NCI-H460 (cell line): Measurements from ENCODE around the gene FRMPD4. TPM values are rescaled to one million over a fixed set of nuclear protein-coding genes. Genes with fewer than 3 reads are reported as not detected.

ENCODE experiments used
- DNase-seq: peaks from one replicate; pipeline ENCODE4 v3.0.0-alpha.2; 2016; ENCODE audit warnings: low read depth; ENCODE audit errors: extremely low read depth
- total RNA-seq: library from RNA; depleted of rRNA; stranded (reverse); fragments of >200 nt; shearing (Covaris generic); gene quantifications from 2 replicates; pipeline ENCODE4 v1.2.3, GENCODE V29; 2014

The FRMPD4 gene
- total RNA-seq, 1 experiment from 2014 or later: 0.15 TPM

DNA sequence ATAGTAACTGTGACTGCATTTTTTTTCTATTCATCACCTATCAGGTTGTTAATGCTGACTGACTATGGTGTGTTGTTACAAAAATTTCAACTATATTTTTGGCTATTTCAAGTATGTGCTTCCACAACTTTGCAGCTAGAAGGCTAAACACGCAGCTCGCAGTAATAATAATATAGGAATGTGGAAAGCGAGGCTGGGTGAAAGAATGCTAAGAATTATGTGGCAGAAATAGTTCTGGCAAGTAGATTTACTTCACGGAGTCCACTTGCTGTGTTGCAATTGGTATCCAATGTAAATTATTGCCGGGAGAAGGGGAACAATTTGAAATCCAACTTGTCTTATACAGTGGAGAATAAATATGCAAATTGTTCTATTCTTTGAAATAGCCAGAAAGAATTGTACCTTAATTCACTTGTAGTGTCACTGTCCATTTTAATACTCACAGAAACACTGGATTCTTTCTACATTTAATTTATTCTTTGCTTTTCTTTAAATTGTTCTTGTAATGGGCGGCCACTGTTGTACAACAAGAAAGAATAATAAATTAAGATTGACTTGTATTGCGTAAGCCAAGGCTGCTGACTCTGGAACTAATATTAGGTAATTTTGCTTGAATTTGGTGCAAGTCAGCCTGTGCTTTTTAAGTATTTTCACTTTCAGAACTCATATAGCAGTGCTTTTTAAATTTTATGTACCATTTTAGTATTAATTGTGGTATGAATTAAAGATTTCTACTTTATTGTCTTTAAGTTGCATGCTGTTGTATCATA, 154.9 kb downstream of the FRMPD4 start:
- no peak for DNase-seq

DNA sequence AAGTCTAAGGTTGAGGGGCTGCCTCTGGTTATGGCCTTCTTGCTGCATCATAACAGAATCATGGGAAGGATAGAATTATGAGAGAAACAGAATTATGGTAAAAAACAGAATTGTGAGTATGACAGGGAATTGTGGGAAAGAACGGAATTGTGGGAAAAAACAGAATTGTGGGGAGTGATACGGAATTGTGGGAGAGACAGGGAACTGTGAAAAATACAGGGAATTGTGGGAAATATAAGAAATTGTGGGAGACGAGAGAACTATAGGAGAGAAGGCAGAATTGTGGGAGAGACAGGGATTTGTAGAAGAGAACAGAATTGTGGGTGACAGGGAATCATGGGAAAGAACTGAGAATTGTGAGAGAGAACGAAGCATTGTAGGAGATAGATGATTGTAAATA, 159.1 kb downstream of the FRMPD4 start:
- no peak for DNase-seq

DNA sequence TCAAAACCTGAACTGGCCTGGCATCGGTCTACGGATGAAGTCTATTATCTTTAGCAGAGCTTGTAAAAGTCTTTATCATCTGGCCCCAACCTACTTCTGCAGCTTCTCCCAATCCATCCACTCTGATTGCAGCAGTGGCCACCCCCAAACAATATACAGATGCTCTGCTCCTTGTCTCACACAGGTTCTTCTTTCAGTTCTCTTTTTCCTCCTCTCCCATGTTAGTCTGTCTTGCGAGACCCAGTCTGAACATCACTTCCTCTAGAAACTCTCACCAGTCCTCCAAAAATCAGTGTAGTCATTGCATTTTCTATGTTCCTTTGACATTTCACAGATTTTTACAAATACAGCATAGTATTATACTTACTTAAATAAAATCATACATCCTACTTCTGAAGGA, 163.0 kb downstream of the FRMPD4 start:
- no peak for DNase-seq

DNA sequence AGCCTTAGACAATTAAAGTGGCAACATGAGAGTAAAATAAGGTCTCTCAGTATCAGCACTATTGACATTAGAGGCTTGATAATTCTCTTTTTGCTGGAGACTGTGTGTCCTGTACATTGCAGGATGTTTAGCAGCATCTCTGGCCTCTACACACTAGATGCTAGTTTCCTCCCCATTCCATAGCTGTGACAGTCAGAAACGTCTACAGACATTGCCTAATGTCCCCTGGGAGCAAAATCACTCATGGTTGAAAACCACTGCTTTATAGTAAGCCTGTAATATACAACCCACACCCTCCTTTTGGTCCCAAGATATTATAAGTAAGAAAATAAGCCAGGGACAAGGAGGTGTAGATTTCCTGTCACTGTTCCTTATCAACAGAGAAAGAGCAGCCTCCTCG, 166.0 kb downstream of the FRMPD4 start:
- DNase-seq: peak; percentile 16

DNA sequence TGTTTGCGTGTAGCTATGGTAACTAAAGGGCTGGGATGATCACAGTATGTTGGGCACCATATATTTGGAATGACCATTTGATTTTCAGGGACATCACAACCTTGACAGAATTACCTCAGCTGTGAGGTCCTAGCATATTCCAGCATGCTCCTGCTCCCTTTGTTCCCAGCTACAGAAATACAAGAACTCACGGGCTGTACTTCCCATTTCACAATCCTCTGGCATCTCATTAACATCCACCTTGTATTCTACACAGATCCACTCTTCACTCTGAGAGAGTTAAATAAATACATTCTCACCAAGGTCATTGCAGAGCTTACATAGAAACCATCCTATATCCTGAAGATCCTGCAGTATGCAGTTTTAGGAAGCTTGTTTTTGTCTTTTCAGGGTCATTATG, 169.7 kb downstream of the FRMPD4 start:
- no peak for DNase-seq

DNA sequence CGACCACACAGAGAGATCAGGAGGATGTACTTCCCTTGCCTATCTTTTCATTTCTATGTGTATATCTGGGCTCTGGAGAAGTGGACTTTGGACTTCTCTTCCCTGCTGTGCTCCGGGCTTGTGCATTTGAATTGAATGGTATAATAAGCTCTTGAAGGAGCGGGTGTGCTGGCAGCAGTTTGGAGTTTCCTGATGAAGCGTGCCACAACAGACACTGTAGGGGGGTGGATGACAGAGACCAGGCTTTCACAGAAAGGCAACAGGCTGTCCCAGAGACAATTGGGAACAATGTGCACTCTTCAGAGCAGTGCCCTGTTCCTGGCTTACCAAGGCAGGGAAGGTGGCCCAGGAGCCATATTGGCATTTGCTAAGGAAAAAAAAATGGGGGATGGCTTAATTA, 170.1 kb downstream of the FRMPD4 start:
- DNase-seq: no peak

DNA sequence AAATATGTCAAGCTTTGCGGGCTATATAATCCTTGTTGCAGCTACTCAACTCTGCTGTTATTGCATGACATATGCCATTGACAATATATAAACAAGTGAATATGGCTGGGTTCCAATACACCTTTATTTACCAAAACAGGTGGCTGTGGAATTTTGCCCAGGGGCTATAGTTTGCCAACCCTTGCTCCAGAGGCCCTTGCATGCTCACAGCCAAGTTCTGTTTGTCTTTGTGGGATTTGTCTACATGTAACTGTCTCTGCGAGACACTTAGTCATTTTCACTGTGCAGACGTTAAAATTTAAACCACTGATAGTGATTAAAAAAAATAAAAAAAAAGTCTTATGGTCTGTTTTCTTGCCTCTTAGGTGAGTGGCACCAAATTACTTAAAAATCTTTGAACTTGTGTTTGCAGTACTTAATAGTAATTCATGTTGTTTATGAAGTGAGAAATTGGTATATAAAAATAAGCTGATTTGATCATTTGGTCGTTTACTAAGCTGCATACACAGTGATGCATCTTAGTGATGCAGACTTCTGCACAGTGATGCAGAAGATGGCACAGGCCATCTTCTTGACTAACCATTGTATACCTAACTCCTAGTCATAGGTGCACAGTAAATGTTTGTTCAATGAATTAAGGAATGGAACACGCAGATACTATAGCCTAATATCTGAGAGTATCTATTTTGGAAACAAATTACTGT, 170.9 kb downstream of the FRMPD4 start:
- no peak for DNase-seq

DNA sequence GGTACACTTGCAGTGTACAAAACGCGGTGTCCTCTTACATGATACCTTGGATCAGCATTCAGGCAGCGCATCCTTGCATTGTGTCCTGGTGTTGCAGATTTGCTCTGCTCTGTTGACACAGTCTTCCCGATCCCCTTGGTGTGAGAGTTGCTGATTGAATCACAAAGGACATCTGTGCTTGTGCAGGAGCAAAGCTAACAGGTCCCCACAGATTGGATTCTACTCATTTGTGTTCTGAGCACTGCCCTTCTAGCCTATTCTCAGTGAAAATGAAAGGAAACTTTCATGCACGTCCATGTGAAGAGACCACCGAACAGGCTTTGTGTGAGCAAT, 171.4 kb downstream of the FRMPD4 start:
- no peak for DNase-seq

DNA sequence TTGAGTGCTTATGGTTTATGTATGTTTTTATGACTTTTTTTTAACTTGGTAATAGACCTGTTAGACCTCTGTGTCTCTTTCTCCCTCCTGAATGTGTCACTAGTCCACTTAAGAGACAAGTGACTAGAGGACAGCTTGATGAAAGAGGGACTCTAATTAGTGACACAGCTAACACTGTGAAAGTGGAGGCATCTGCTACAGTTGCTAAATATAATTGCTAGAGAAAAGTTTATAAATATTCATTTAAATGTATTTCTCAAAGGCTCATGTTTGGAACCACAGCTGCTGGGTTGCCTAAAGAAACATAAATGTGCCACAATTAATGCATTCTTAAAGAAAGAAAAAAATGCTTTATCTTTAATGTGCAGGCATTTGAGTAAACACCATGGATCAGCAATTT, 176.4 kb downstream of the FRMPD4 start:
- DNase-seq: no peak

DNA sequence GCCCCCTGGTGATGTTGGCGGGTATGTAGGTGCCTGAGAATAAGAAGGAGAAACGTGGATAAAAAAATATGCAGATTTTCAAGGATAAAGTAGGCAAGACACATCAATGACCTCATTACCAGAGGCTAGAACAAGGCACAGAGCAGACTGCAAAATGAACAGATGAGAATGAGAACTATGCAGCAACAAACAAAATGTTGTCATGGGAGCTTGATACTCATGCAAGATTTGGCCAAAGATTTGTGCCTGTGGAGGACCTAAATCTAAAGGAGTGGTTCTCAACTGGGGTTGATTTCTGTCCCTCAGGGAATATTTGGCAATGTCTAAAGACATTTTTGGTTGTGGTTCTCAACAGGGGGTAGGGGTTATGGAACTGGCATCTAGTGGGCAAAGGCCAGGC, 177.3 kb downstream of the FRMPD4 start:
- no peak for DNase-seq

DNA sequence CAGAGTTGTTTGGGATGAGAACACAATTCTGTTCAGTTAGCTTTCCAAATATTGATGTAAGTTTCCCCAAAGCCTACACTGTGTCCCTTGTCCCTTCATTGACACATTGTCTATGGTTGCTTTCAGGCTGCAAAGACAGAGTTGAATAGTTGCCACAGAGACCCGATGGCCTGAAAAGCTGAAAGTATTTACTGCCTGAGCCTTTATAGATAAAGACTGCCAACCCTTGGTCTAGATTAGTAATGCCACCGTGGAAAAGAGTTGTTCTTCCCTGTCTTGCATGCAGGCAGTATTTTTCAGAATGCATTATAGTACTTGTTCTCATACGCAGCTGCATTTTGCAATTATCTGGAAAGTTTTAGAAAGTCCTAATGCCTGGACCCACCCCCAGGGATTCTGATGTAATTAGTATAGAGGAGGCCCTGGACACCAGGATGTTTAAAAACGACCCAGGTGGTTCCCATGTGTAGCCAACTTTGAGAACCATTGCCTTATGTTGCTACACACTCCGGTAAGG, 180.8 kb downstream of the FRMPD4 start:
- no peak for DNase-seq

DNA sequence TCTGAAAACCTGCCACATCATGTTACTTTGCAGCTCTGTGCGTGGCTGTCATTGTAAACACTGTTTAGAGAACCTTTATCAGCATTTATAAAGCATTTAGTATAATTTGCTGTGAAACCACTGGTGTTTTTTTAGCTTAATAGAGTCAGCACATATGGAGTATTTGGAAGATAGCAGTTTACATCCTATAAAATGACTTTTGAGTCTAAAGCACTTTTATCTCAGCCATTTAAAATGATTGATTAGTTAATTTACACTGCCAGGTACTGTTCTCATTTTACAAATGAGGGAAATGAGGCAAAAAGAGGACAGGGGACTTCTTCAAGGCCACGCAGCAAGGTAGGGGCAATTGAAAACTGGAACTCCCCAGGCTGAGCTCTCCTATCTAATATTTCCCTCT, 181.7 kb downstream of the FRMPD4 start:
- no peak for DNase-seq

DNA sequence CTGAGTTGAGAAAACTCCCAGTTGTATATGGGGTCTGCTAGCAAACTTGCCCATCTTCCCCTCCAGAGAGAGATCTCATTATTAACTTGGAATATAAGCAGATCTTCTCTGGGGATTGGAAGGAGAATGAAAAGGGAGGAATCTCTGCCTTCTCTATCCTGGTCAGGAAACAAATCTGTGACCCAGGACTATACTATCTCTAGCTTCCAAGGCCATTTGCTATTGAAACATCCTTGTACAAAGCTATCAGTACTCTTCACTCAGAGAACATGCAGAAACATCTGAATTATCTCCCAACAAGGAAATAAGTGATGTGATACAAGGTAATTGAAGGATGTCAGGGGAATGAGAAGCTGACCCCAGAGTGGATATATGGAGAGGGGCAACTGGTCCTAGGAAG, 183.8 kb downstream of the FRMPD4 start:
- no peak for DNase-seq

DNA sequence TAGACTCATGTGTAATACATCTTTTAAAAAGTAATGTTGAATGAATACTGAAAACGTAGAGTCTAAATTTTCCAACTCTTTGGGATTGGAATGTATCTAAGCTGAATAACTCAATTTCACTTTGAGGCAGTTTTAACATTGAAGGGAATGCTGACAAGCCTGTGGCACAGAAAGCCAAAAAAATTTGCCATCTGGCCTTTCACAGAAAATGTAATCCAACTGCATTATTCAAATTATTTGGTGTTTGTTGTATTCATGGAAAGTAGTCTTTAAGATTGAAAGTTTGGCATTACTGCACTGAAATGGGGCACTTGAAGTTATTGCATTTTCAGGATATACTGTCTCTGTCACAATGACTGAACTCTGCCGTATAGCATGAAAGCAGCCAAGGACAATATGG, 186.9 kb downstream of the FRMPD4 start:
- no peak for DNase-seq

DNA sequence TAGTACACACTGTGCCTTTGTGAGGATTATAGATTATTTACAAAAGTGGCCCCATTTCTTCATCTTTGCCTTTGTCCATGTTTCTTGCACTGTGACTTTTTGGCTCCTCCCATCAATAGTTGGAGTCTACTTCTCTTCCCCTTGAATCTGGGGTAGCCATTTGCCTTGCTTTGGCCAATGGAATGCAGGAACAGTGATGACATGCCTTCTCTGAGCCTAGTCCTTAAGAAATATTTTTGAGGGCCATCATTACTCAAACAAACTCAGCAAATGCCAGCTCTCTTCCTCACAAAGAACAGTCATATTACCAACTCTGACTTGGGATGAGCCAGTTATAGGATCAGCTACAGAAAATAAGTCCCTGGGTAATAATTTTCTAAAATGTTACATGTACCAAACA, 189.6 kb downstream of the FRMPD4 start:
- no peak for DNase-seq

DNA sequence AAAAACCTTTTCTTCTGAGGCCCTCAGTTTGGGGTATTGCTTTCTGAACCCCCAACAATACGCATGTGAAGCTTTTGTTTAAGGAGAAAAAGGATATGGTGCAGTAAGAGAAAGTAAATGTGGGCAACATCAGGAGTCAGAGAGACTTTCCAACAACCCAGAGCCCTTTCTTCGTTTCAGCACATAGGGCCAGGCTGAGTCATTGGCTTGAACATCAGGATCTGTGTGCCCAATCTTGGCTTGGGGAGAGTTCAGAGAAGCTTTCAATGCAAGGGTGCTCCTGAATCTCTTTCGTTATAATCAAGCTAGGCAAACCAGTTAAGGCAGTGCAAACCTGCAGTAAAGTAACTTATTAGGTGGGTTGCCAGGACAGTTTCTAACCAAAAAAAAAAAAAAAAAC, 191.2 kb downstream of the FRMPD4 start:
- no peak for DNase-seq

DNA sequence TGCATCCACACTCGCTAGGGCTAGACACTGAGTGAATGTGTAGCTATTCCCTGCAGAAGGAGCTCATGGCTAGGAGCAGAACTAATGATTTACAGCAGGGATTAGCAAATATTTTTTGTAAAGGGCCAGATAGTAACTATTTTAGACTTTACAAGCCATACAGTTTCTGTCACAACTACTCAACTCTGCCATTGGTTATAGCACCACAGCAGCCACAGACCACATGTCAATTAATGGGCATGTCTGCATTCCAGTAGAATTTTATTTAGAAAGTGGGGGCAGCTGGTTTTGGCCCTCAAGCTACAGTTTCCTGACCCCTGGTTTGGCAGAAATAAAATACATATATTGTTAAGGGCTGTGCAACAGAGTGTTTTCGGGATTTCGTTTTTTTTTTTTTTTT, 192.6 kb downstream of the FRMPD4 start:
- DNase-seq: no peak

DNA sequence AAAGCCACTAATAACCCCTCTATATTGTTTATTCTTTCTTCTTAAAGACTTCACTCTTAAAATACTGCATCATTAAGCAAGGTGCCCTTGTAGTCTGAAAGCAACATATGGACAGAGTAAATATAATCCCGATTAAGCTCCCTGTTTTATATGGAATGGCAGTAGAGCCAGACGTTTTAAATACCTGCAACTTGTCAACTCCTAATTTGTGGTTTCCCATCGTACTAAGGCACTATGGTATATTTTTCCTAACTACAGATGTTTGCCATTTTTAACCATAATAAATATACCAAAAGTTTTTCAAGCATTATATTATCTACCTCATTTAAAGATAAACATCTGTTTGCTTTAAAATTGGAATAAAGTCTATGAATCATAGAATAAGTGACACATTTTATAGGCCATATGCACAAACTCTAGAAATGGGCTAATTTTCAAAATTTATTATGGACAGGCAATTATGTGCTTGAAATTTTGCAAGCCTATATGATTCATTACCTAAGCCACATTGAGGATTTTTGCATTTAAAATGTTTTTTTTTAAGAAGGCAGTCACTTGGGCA, 194.6 kb downstream of the FRMPD4 start:
- DNase-seq: no peak

DNA sequence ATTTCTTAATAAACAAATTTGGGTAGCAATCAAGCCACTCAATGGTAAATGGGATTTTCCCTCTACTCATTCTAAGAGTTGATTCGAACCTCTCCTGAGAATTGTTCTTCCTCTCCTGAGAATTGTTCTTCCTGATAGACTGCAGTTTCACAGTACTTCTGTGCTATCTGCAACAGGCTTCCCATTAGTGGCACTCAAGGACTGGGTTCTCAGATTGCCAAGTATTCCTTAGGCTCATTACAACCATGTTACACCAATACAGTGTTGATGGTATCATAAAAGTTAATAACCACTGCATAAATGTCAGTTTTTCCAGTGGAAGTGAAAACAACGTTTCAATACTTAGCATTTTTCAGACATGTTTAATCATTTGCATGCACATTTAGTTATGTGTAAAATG, 201.6 kb downstream of the FRMPD4 start:
- DNase-seq: no peak

DNA sequence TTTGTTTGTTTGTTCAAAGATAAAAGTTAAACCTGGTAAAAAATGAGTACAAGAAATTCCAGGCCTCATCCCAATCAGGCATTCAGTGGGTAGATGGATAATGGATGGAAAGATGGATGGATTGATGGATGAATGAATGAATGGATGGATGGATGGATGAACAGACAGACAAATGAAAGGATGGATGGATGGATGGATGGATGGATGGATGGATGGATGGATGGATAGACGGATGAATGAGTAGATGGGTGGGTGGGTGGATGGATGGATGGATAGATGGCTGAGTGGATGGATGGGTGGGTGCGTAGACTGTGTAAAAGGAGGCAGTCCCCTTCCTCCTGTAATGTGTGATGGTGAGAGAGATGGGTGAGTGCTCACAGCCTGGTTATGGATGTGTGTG, 206.7 kb downstream of the FRMPD4 start:
- DNase-seq: no peak

DNA sequence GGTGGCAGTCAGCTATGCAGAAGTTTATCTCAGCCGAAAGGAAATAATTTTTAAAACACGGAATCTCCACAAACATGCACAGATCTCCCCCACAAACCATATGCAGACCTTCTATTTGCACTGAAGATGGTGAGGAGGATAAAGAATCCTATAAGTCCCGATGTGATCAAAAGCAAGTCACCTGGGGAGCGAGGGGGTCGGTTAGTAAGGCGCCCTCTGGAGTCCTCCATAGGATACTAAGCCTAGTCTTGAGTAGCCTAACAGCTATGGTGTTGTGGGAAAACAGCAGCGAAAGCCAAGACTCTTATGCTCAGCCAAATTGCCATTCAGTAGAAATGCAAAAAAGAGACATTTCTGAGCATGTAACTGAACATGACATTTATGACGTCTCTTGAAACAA, 210.9 kb downstream of the FRMPD4 start:
- no peak for DNase-seq

DNA sequence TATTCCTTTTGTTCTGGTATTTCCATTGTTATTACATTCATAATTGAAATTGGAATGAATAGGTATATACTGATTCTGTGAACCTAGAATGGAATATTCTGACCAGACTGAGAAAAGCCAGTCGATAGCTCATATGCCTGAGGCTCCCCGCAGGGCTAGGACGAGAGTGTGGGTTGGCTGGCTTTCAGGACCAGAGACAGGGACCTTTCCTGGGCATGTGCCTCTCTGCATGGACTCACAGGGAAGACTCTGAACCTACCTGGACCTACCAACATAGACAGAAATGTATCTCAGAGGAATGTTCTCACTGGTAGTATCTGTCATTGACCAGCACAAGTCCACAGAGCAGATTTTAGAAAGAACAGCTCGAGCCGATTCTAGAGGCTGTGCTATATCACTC, 214.6 kb downstream of the FRMPD4 start:
- DNase-seq: no peak
